Measurements from ENCODE around the gene ROBO1.

GRCh38 chr3:79001255-79001654 is 766.5 kb downstream of the ROBO1 start:
- no peak for TF ChIP-seq EZH2 (IDR thresholded peaks at IDR 0.05; ENCODE audit: insufficient read depth, poor library complexity, severe bottlenecking)
- TF ChIP-seq EZH2phosphoT487 (IDR thresholded peaks at IDR 0.05; ENCODE audit: insufficient read depth, low read depth) = no peak
